Transverse colon (tissue), 3 donors: ENCODE data around the gene JCAD.

Experiments used
- CTCF ChIP-seq, 5 experiments: fragments of 200-600 bp in 3 of 5; fragments of 450-650 bp in 2 of 5; sonication (generic) in 3 of 5; IDR thresholded peaks; 1 replicate in 2 of 5; 2 replicates in 3 of 5; pipeline ENCODE4 v1.5.1; 2016 to 2017; ENCODE audit warnings: antibody characterized with exemption in 5 of 5, inconsistent platforms in 3 of 5, mild to moderate bottlenecking in 2 of 5, moderate library complexity in 1 of 5
- EP300 ChIP-seq: sonication (generic); formaldehyde crosslinking; IDR thresholded peaks from one replicate; pipeline ENCODE4 v1.6.1; 2017; ENCODE audit warnings: antibody characterized with exemption, low read depth
- POLR2A ChIP-seq: fragments of 450-650 bp; IDR thresholded peaks from one replicate; pipeline ENCODE4 v1.6.1; 2016; ENCODE audit warnings: antibody characterized with exemption, mild to moderate bottlenecking, moderate library complexity

- TF ChIP-seq CTCF (IDR thresholded peaks at IDR 0.05) (peak; percentile 49 to 70 (median 63)), POLR2A (no peak), EP300 (no peak)
Measured at GRCh38 chr10:30002426-30003266, 56.7 kb downstream of the JCAD start.
